Sigmoid colon (tissue), 4 donors: Measurements from ENCODE around the gene ASPM.

ENCODE experiments used
- CTCF ChIP-seq, 4 experiments: fragments of 450-650 bp in 3 of 4; fragments of 200-600 bp in 1 of 4; IDR thresholded peaks; one replicate each; pipeline ENCODE4 v1.5.1; 2016 to 2019; ENCODE audit warnings: antibody characterized with exemption in 4 of 4, mild to moderate bottlenecking in 3 of 4, moderate library complexity in 2 of 4
- EP300 ChIP-seq, 4 donors: sonication (generic); formaldehyde crosslinking; IDR thresholded peaks; one replicate each; pipeline ENCODE4 v1.6.1; 2017; ENCODE audit warnings: antibody characterized with exemption in 4 of 4
- POLR2AphosphoS5 ChIP-seq, 4 donors: sonication (generic); formaldehyde crosslinking; IDR thresholded peaks; one replicate each; pipeline ENCODE4 v1.6.1; 2017; ENCODE audit warnings: antibody characterized with exemption in 4 of 4

- no peak for TF ChIP-seq CTCF (IDR thresholded peaks at IDR 0.05)
- TF ChIP-seq POLR2AphosphoS5 (IDR thresholded peaks at IDR 0.05) = no peak
- no peak for TF ChIP-seq EP300 (IDR thresholded peaks at IDR 0.05)
These were observed 83.3 kb downstream of the ASPM start for GRCh38 chr1:197063212-197063611.
